GM19351 (cell line): ENCODE data around the gene POLG2.
"Not testable (repeated sequence)": the region's sequence is repeated elsewhere in the genome, so short reads cannot be mapped to it uniquely, and the experiment has no call there.

ENCODE experiments used
- ATAC-seq: cut with Tn5 transposase; IDR thresholded peaks from one replicate; pipeline ENCODE4 v1.9.1; 2021; ENCODE audit warnings: mild to moderate bottlenecking, moderate library complexity; ENCODE audit not compliant: unreplicated experiment

The POLG2 gene

DNA sequence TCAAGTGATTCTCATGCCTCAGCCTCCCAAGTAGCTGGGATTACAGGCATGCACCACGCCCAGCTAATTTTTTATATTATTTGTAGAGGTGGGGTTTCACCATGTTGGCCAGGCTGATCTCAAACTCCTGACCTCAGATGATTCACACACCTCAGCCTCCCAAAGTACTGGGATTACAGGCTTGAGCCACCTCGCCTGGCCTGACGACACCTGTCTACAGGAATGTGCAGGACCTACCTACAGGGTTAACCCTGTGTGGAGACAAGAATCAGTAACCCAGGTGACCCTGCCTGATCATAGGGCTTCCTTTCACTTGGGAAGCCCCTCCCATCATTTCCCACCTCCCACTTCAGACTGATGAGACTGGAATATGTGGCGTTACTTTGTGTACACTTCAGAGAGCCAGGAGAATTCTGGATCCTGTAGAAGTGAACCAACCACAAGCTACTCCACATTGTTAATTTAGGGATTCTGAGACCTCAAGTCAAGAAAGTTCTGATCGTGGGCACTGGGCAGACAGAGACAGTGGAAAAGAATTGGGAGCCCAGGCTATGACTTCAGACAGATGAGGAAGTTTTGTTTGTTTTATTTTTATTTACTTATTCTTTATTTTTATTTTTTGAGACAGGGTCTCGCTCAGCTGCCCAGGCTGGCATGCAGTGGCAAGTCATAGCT is 53.6 kb downstream of the POLG2 start:
- no peak for ATAC-seq

DNA sequence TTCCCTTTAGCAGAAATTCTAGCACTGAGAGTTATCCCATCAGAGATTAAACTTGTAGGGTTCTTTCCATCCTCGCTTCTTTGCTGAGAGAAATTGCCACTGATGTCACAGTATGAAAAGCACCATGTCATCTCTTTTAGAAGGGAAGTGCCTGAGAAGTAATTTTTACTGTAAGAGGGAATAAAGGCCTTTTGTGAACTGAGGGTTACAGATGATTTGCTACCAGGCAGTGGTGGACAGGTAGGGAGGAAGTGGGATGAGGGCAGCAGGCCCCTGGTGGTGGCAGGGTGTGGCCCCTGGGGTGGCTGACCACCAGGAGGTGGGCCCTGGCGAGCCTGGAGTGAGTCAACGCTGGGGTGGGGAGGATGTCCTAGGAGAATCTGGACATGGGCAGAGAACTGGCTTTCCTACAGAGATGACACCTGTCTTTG is 54.3 kb downstream of the POLG2 start:
- ATAC-seq: no peak

DNA sequence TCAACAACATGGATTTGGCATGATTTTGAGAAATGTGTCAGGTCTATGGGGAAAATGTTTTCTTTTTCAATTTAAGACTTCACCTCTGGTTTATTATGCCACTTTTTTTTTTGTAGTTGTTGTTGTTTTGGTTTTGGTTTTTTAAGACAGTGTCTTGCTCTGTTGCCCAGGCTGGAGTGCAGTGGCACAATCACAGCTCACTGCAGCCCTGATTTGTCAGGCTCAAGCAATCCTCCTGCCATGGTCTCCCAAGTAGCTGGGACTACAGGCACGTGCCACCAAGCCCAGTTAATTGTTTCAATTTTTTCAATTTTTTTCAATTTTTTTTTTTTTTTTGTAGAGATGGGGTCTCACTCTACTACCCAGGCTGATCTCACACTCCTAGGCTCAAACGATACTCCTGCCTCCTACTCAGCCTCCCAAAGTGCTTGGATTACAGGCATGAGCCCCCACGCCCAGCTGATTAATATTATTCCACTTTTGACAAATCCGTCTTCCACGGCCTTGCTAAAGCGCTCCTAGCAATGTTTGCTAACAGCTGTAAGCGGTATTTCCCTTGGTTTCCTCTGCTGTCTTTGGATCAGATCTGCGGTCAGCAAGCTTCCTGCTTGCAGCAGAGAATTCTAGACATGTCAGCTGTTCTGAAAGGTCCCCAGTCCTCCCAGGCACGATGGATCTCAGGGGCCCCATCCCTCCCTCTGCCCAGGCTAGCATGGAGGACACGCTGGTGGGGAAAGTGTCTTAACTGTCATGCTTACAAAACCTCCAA is 54.9 kb downstream of the POLG2 start:
- no peak for ATAC-seq

DNA sequence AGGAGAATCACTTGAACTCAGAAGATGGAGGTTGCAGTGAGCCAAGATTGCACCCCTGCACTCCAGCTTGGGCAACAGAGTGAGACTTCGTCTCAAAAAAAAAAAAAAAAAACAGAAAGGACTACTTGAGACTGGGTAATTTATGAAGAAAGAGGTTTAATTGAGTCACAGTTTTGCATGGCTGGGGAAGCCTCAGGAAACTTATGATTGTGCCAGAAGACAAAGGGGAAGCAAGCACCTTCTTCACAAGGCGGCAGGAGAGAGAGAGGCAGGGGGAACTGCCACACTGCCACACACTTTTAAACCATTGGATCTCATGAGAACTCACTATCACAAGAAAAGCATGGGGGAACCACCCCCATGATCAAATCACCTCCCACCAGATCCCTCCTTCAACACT is 56.9 kb downstream of the POLG2 start:
- ATAC-seq: no peak

DNA sequence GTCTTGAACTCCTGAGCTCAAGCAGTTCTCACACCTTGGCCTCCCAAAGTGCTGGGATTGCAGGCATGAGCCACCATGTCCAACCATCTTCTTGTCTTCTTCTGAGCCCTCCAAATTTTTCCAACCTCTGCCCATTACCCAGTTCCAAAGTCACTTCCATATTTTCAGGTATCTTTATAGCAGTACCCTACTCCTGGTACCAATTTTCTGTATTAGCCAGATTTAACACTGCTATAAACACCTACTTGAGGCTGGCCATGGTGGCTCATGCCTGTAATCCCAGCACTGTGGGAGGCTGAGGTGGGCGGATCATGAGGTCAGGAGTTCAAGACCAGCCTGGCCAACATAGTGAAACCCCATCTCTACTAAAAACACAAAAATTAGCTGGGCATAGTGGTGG is 57.3 kb downstream of the POLG2 start:
- ATAC-seq: not testable (repeated sequence)

DNA sequence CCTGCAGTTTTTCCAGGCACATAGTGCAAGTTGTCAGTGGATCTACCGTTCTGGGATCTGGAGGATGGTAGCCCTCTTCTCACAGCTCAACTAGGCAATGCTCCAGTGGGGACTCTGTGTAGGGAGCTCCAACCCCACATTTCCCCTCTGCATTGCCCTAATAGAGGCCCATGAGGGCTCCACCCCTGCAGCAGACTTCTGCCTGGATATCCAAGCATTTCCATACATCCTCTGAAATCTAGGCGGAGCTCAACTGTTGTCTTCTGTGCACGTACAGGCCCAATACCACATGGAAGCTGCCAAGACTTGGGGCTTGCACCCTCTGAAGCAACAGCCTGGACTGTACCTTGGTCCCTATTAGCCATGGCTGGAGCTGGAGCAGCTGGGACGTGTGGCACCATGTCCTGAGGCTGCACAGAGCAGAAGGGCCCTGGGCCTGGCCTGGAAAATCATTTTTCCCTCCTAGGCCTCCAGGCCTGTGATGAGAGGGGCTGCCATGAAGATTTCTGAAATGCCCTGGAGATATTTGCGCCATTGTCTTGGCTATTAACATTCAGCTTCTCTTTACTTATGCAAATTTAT is 58.8 kb downstream of the POLG2 start:
- no peak for ATAC-seq

DNA sequence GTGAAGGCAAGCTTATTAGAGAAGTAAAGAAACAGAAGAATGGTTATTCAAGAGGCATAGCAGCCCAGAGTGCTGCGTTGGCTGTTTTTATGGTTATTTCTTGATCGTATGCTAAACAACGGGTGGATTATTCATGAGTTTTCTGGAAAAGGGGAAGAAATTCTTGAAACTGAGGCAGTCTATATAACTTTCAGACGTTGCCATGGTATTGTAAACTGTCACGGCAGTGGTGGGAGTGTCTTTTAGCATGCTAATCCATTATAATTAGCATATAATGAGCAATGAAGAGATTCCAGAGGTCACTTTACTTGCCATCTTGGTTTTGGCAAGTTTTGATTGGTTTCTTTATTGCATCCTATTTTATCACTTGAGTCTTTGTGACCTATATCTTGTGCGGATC is 65.3 kb downstream of the POLG2 start:
- no peak for ATAC-seq

DNA sequence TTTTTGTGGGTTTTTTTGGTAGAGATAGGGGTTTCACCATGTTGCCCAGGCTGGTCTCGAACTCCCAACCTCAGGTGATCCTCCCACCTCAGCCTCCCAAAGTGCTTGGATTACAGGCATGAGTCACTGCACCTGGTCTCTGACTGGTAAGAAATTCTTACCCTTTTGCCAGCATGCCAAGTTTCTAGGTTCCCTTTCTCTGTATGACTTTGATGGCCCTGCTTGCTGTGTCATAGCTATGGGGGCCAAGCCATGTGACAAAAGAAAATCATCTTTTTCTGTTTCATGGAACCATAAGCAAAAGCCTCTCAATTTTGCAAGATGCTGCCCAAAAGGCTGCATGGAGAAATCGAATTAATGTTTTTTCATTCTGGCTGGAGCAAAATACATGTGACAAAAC is 66.8 kb downstream of the POLG2 start:
- ATAC-seq: not testable (repeated sequence)

DNA sequence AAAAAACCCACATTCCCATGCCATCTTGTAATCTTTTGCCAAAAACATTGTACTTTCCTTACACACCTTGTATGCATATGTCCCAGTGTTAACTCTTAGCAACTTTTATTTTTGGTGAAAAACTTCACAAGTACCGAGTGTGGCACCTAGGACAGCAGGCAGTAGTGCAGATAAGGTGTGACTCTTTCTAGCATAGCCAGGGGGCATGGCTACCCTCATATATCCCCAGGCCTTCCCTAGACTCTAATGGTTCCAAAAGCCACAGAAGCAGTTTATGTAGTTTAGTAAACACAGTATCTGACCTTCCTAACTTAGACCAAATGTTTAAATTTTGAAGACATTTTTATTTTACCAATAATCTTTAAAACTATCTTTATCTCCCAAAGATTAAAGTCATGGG is 68.4 kb downstream of the POLG2 start:
- ATAC-seq: no peak
